ENCODE data around the gene MORC2.

MORC2 gene

DNA sequence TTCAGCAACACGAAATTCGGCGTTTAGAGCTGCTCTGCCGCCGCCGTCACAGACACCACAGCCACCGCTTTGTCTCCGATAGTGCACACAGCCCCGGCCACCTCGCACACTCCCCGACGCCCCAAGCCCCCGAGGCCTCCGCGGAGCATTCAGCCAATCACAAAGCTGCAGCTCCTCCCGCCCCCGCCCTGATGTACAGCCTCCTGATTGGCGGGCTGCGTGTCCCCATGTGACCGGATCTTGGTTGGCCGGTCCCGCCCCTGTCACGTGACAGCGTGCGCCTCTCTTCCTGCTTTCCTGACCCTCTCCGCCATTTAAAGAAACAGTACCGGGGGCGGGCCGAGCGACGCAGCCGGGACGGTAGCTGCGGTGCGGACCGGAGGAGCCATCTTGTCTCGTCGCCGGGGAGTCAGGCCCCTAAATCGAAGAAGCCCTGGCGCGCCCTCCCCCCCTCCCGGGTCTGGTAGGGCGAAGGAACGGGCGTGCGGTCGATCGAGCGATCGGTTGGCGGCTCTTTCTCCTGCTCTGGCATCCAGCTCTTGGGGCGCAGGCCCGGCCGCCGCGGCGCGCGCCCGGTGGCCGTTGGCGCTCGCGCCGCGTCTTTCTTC is 454 bp upstream of the MORC2 start, which contains the start of gene TUG1:
TUG1 (plus strand) TSS at position 342 of the 608 bp plus-strand sequence.
- DNase-seq = peak; percentile 99
- Histone ChIP-seq H3K4me1 (0 out of 2 replicates have a peak, but pooled peaks cover 5% of the 10 kb centered on the region), H3K27me3 (no peaks in the 10 kb centered on the region), H3K4me3 (ENCODE audit: low read depth, low read length) (peak within 1 kb of the TSS; percentile 65), H3K9me3 (peaks cover 5% of the 10 kb centered on the region), H3K36me3 (peaks cover 69% of the 10 kb centered on the region)
- TF ChIP-seq, protein P1, sequence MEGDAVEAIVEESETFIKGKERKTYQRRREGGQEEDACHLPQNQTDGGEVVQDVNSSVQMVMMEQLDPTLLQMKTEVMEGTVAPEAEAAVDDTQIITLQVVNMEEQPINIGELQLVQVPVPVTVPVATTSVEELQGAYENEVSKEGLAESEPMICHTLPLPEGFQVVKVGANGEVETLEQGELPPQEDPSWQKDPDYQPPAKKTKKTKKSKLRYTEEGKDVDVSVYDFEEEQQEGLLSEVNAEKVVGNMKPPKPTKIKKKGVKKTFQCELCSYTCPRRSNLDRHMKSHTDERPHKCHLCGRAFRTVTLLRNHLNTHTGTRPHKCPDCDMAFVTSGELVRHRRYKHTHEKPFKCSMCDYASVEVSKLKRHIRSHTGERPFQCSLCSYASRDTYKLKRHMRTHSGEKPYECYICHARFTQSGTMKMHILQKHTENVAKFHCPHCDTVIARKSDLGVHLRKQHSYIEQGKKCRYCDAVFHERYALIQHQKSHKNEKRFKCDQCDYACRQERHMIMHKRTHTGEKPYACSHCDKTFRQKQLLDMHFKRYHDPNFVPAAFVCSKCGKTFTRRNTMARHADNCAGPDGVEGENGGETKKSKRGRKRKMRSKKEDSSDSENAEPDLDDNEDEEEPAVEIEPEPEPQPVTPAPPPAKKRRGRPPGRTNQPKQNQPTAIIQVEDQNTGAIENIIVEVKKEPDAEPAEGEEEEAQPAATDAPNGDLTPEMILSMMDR (IDR thresholded peaks at IDR 0.05; ENCODE audit: low read depth, low read length) = no peak

DNA sequence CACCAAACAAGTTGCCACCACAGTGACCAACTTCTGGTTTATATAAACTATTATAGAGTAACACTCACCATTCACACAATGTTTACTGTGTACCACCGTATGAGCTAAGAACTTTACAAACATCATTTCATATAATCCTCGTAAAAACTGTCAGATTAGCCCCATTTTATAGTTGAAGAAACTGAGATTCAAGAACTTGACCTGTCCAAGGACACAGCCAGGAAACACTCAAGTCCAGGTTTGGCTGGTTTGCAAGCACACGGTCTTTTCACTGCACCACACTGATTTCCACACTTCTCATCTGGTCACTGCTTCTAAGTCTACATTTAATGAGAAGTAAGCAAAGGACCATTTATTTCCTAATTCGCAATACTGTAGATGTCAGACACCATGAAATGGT is 3.7 kb downstream of the MORC2 start:
- DNase-seq = no peak
- Histone ChIP-seq H3K27me3 (no peaks in the 10 kb centered on the region), H3K9me3 (peaks cover 5% of the 10 kb centered on the region), H3K4me1 (no peaks in the 10 kb centered on the region), H3K36me3 (peaks cover 38% of the 10 kb centered on the region), H3K4me3 (ENCODE audit: low read depth, low read length) (no peak overlapping the region)
- TF ChIP-seq, protein P1 (IDR thresholded peaks at IDR 0.05; ENCODE audit: low read depth, low read length) = no peak

DNA sequence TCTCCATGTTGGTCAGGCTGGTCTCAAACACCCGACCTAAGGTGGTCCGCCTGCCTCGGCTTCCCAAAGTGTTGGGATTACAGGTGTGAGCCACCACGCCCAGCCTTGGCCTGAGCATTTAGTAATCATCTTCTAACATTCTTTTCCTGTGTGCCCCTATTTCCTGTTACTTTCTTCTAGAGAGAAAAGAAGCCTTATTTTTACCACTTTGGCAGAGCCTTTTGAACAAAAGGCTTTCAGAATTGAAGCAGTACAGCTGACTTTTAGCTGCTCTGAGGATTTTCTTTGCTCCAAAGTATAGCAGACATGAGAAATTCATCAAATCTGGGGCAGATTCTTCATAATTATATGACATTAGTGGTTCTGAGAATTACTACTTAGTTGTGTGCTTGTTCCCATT is 13.4 kb downstream of the MORC2 start:
- H3K9me3 ChIP-seq = no peaks in the 10 kb centered on the region
- H3K36me3 ChIP-seq = peaks cover 69% of the 10 kb centered on the region
- DNase-seq = no peak
- no peak overlapping the region for H3K4me3 ChIP-seq (ENCODE audit: low read depth, low read length)
- TF ChIP-seq, protein P1 (IDR thresholded peaks at IDR 0.05; ENCODE audit: low read depth, low read length) = no peak
- H3K4me1 ChIP-seq = no peaks in the 10 kb centered on the region
- no peaks in the 10 kb centered on the region for H3K27me3 ChIP-seq

DNA sequence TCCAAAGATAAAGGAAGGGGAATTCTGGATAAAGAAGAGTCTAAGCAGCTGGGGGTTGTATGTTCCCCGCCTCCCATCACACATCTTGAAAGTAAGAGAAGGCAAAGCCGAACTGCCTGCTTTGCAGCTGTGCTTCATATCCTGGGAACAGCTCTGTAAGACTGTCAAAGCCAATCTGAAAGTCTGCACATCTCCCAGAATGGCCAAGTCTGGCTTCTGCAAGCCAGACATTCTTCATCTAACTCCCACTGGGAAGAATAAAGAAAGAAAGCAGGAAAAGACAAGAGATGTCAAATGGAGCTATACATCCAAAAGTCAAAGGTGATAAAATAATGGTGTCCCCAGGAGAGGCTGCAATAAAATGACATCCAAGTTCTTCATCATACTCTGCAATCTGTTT is 15.4 kb downstream of the MORC2 start:
- DNase-seq = no peak
- H3K27me3 ChIP-seq = no peaks in the 10 kb centered on the region
- H3K36me3 ChIP-seq = peaks cover 74% of the 10 kb centered on the region
- TF ChIP-seq, protein P1 (IDR thresholded peaks at IDR 0.05; ENCODE audit: low read depth, low read length) = no peak
- H3K4me1 ChIP-seq = no peaks in the 10 kb centered on the region
- no peaks in the 10 kb centered on the region for H3K9me3 ChIP-seq
- H3K4me3 ChIP-seq (ENCODE audit: low read depth, low read length) = no peak overlapping the region

DNA sequence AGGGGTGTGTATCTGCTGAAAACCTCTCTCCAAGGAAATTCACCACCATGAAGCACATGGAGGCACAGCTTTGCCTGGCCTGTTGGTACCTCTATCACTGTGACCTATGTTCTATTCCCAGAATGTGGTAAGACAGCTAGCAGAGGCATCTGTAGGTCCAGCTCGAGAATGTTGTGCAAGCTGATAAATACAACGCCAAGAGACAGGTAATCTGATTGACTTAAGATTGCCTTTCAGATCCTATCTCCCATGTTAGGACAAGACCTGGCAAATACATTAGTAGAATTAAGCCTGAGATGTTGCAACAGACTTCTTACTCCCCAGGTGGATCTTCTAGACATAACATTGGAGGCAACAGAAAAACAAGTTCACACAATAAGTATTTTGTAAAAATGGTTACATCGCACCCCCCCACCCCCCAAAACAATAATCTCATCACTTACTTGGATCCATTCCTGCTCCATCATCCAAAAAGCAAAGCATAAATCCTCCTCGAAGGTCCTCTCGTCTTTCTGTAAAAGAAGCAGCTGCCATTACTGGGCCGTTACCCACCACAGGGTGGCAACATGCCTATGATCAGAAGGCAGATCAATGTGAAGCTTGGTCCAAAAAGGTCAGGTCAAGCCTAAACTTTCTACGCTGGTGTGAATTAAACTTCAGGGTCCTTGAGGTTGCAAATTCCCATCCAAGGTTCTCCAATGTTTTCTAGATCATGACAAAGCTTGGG is 18.5 kb downstream of the MORC2 start:
- peaks cover 76% of the 10 kb centered on the region for H3K36me3 ChIP-seq
- no peaks in the 10 kb centered on the region for H3K4me1 ChIP-seq
- H3K4me3 ChIP-seq (ENCODE audit: low read depth, low read length) = no peak overlapping the region
- H3K9me3 ChIP-seq = no peaks in the 10 kb centered on the region
- no peak for DNase-seq
- TF ChIP-seq, protein P1 (IDR thresholded peaks at IDR 0.05; ENCODE audit: low read depth, low read length) = peak; percentile 30; the same call in 1 of the 2 replicates
- no peaks in the 10 kb centered on the region for H3K27me3 ChIP-seq

DNA sequence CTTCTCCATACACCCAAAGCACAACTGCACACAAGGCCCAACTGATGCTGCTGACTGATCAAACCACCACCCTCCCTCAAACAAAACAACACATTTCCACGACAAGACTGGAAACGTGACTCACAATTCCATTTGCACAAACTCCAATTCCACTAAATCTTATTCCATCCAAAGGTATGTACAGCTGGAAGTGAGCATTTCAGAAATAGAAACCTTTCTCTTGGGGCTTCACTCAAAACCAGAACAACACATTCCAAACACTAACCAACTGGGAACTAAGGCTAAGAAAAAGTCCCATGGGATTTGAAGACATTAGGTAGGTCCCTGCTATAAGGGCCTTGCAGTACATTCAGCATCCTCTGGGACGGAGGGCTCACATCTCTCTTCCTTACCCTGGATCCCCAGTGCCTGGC is 19.6 kb downstream of the MORC2 start:
- H3K27me3 ChIP-seq = no peaks in the 10 kb centered on the region
- DNase-seq = no peak
- H3K9me3 ChIP-seq = no peaks in the 10 kb centered on the region
- H3K36me3 ChIP-seq = peaks cover 78% of the 10 kb centered on the region
- TF ChIP-seq, protein P1 (IDR thresholded peaks at IDR 0.05; ENCODE audit: low read depth, low read length) = no peak
- no peaks in the 10 kb centered on the region for H3K4me1 ChIP-seq
- no peak overlapping the region for H3K4me3 ChIP-seq (ENCODE audit: low read depth, low read length)

Data from BE2C (cell line).